ENCODE measurements around the gene CEP85L.

GRCh38 chr6:118625833-118626232, 25.6 kb downstream of the CEP85L start:
- no peak for TF ChIP-seq CTCF (IDR thresholded peaks at IDR 0.05; ENCODE audit: borderline replicate concordance, extremely low read depth, low read length, poor library complexity, severe bottlenecking)
- TF ChIP-seq EZH2 (IDR thresholded peaks at IDR 0.05; ENCODE audit: borderline replicate concordance, low read depth, low read length, severe bottlenecking), result no peak
